GM12878 (cell line): ENCODE results near the gene S100A6. TPM values are rescaled to one million over a fixed set of nuclear protein-coding genes. Genes with fewer than 3 reads are reported as not detected.

ENCODE experiments used
- ATAC-seq: fragments of 200-7000 bp; cut with Tn5 transposase; 3 replicates; pipeline ENCODE4 v1.9.1; 2020; ENCODE audit warnings: mild to moderate bottlenecking, moderate library complexity
- BruUV-seq: library from RNA; stranded (reverse); fragments of 400-500 nt; replicated peaks from 2 replicates; lab custom pipeline; 2021; lab: Mats Ljungman, UMichigan
- CTCF ChIA-PET: fragments of 300-600 bp; sonication (Branson Sonifier 250); formaldehyde crosslinking; extraction: SDS; loops from one replicate; lab custom pipeline; 2021; ENCODE audit warnings: inconsistent platforms; lab: Yijun Ruan, JAX
- POLR2A ChIA-PET: fragments of 350-600 bp; formaldehyde crosslinking; extraction: SDS; loops from one replicate; lab custom pipeline; 2021; ENCODE audit warnings: inconsistent platforms; lab: Charles Lee
- RAD21 ChIA-PET: fragments of 300-600 bp; sonication (Branson Sonifier 250); formaldehyde crosslinking; loops from one replicate; lab custom pipeline; 2023; ENCODE audit warnings: antibody characterized with exemption; ENCODE audit not compliant: unreplicated experiment; lab: Charles Lee
- SMC1A ChIA-PET: fragments of 300-600 bp; sonication (Branson Sonifier 250); formaldehyde crosslinking; loops from one replicate; lab custom pipeline; 2023; ENCODE audit not compliant: unreplicated experiment, uncharacterized antibody; lab: Charles Lee
- DNase-seq: peaks from one replicate; pipeline ENCODE4 v3.0.0-alpha.2; 2011; ENCODE audit warnings: low read depth, low spot score
- FAIRE-seq: peaks from 3 replicates; lab custom pipeline; 2011; peaks lifted over from hg19 to GRCh38; lab: Jason Lieb, UNC
- H2AFZ ChIP-seq: 2 replicates; pipeline ENCODE4 v1.6.0; 2011; ENCODE audit warnings: low read depth, low read length, control low read depth; ENCODE audit not compliant: control insufficient read depth
- H3K27ac ChIP-seq: 2 replicates; pipeline ENCODE4 v1.5.1; 2011; ENCODE audit warnings: control low read depth; ENCODE audit not compliant: control insufficient read depth, insufficient read depth
- H3K27me3 ChIP-seq, 2 experiments: replicated peaks in 1 of 2; 2 replicates each; pipeline versions ENCODE4 v1.6.0 to v1.6.1; 2011; ENCODE audit warnings: low read length in 1 of 2; ENCODE audit not compliant: control insufficient read depth in 2 of 2, insufficient read depth in 2 of 2
- H3K36me3 ChIP-seq, 2 experiments: 2 replicates each; pipeline ENCODE4 v1.5.1; 2011; ENCODE audit warnings: low read length in 1 of 2; ENCODE audit not compliant: control insufficient read depth in 2 of 2, insufficient read depth in 2 of 2
- H3K4me1 ChIP-seq: 2 replicates; pipeline ENCODE4 v1.6.1; 2011; ENCODE audit warnings: mild to moderate bottlenecking, low read length, moderate library complexity, mixed read lengths; ENCODE audit not compliant: control insufficient read depth, insufficient read depth
- H3K4me2 ChIP-seq: 2 replicates; pipeline ENCODE4 v1.6.0; 2011; ENCODE audit warnings: control low read depth; ENCODE audit not compliant: control insufficient read depth, insufficient read depth
- H3K4me3 ChIP-seq: fragments of 200-600 bp; sonication (generic); 2 replicates; pipeline ENCODE4 v1.5.1; 2016
- H3K79me2 ChIP-seq: 2 replicates; pipeline ENCODE4 v1.6.0; 2011; ENCODE audit warnings: low read length; ENCODE audit not compliant: control insufficient read depth, insufficient read depth
- H3K9ac ChIP-seq: 2 replicates; pipeline ENCODE4 v1.8.0; 2011; ENCODE audit warnings: low read length, control low read depth, mixed read lengths; ENCODE audit not compliant: control insufficient read depth, insufficient read depth
- H3K9me3 ChIP-seq: replicated peaks from 3 replicates; pipeline ENCODE4 v1.5.1; 2011; ENCODE audit warnings: mild to moderate bottlenecking, low read length; ENCODE audit not compliant: control insufficient read depth, insufficient read depth
- H4K20me1 ChIP-seq: 2 replicates; pipeline ENCODE4 v1.6.0; 2011; ENCODE audit not compliant: control insufficient read depth, insufficient read depth
- BHLHE40 ChIP-seq, 2 experiments: fragments of 450-650 bp in 1 of 2; IDR thresholded peaks; 2 replicates each; pipeline ENCODE4 v1.6.1; 2011 to 2017; ENCODE audit warnings: low read depth in 2 of 2, borderline replicate concordance in 1 of 2, improper control_type of control experiment in 1 of 2, low read length in 1 of 2, mild to moderate bottlenecking in 1 of 2
- GATAD2B ChIP-seq: fragments of 450-650 bp; conservative IDR thresholded peaks from 2 replicates; pipeline ENCODE4 v1.6.1; 2017; ENCODE audit warnings: low read depth, mild to moderate bottlenecking, moderate library complexity
- RCOR1 ChIP-seq: conservative IDR thresholded peaks from 2 replicates; pipeline ENCODE4 v1.6.1; 2012; ENCODE audit warnings: low read depth, low read length, improper control_type of control experiment
- SUPT20H ChIP-seq: IDR thresholded peaks from 2 replicates; pipeline ENCODE4 v1.6.1; 2011; ENCODE audit warnings: low read depth, mild to moderate bottlenecking, low read length, moderate library complexity, borderline replicate concordance; ENCODE audit not compliant: control insufficient read depth
- WGBS: methylation state at CpG from one replicate; pipeline ENCODE4 v1.1.6; 2016; ENCODE audit warnings: low lambda C conversion rate; ENCODE audit not compliant: insufficient replicate concordance, insufficient coverage; ENCODE audit errors: missing lambda C conversion rate; 5-methylcytosine and 5-hydroxymethylcytosine counted together
- in situ Hi-C: fragments of 300-500 bp; cut with MboI; formaldehyde crosslinking; loops from 9 replicates; pipeline ENCODE4 v1.14.3; 2018; ENCODE audit warnings: mixed read lengths
- intact Hi-C: fragments of 100-400 bp; cut with micrococcal nuclease; formaldehyde crosslinking; loops from one replicate; pipeline ENCODE4 v1.14.2; 2022; ENCODE audit not compliant: unreplicated experiment
- polyA plus RNA-seq, 11 experiments: library from polyadenylated mRNA; depleted of rRNA in 4 of 11; unstranded in 6 of 11; stranded (reverse) in 5 of 11; fragments of >200 nt; fragmentation: Nextera tagmentation in 4 of 11; fragmentation: Illumina TruSeq in 1 of 11; extraction: Ambion mirVana in 4 of 11; extraction: Trizol in 1 of 11; gene quantifications; 1 replicate in 1 of 11; 2 replicates in 10 of 11; pipeline versions ENCODE4 v1.2.1 to v1.2.3, GENCODE V29; 2011 to 2016; ENCODE audit warnings: inconsistent platforms in 2 of 11, missing spikeins in 2 of 11, low read depth in 1 of 11
- total RNA-seq, 4 experiments: library from RNA; depleted of rRNA in 3 of 4; stranded (reverse); fragments of >200 nt in 3 of 4; fragmentation: Illumina TruSeq in 1 of 4; extraction: Trizol in 1 of 4; gene quantifications; 2 replicates each; pipeline versions ENCODE4 v1.2.1 to v1.2.3, GENCODE V29; 2013 to 2021
- TF ChIP-seq, protein P1 (sequence below): IDR thresholded peaks from 2 replicates; pipeline ENCODE4 v1.6.1; 2012; ENCODE audit warnings: low read depth, low read length, improper control_type of control experiment
- TF ChIP-seq, protein P2 (sequence below): fragments of 450-650 bp; IDR thresholded peaks from 2 replicates; pipeline ENCODE4 v1.6.1; 2016; ENCODE audit warnings: mild to moderate bottlenecking
- TF ChIP-seq, protein P3 (sequence below): fragments of 450-650 bp; formaldehyde crosslinking; IDR thresholded peaks from 2 replicates; pipeline ENCODE4 v1.5.0; 2022; ENCODE audit warnings: mild to moderate bottlenecking, missing genetic modification characterization
- TF ChIP-seq, protein P4 (sequence below): fragments of 450-650 bp; IDR thresholded peaks from 2 replicates; pipeline ENCODE4 v1.6.1; 2017; ENCODE audit warnings: mild to moderate bottlenecking, moderate library complexity

Gene S100A6
- total and polyA plus RNA-seq, 10 of the 15 experiments (the other 5 are each of a cell fraction or from before 2014, with no cell fraction given) = 7.2 to 121 (median 45.7) TPM

DNA sequence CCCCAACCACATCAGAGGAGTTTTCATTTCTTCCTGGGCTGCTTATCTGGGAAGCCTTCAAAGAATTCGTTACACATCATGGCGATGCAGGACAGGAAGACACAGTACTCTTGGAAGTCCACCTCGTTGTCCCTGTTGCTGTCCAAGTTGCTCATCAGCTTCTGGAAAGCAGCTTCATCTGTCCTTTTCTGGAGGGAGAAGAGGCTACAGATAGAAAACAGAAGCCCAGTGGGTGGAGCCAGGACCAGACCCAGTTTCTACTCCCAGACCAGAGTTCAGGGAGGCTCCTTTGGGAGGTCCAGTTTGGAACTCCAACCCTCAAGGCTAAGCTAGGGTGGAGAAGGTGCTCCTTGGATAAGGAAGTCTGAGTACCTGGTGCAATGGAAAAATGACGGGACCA lies 7.9 kb upstream of the S100A6 start (continued):
- TF ChIP-seq, protein P1, sequence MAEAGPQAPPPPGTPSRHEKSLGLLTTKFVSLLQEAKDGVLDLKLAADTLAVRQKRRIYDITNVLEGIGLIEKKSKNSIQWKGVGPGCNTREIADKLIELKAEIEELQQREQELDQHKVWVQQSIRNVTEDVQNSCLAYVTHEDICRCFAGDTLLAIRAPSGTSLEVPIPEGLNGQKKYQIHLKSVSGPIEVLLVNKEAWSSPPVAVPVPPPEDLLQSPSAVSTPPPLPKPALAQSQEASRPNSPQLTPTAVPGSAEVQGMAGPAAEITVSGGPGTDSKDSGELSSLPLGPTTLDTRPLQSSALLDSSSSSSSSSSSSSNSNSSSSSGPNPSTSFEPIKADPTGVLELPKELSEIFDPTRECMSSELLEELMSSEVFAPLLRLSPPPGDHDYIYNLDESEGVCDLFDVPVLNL = no peak

DNA sequence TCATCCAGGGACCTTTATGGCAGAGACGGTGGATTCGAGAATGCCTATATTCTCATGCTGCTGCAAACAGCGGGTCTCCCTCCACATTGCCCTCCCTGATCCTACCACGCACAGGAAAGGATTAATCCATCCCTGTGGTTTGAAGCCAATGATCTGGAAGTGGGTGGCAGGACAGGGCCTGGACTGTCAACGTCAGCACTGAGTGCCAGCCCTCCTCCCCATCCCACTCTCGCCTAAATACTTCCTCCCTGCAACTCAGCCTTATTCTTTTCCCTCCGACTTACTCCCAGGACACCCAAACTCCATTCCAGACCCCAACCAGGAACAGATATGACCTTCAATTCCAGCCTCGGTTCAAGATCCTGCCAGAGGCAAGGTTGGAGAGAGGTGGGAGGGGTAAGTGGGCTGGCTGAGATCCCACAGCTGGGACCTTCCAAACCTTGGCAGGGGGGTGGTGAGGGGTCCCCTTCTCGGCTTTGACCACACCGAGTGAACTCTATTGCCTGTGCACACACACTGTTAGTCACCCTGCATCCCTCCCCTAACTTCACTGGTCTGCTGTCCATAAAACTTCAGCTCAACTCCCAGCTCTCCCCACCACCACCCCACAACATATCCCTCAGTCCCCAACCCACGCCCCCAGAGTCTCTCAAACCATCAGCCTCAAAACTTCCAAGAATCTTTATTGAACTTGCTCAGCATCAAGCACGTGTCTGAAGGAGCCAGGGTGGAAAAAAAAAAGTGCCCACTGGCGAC lies 7.3 kb upstream of the S100A6 start:
- intact Hi-C loops = no loop called here

More for the DNA sequence above, 7.3 kb upstream of the S100A6 start:
- Histone ChIP-seq H4K20me1 (no peaks in the 10 kb centered on the region), H3K4me1 (peaks cover 25% of the 10 kb centered on the region), H3K27ac (no peak overlapping the region), H3K27me3 (no peaks in the 10 kb centered on the region), H3K4me3 (no peak overlapping the region), H3K79me2 (no peaks in the 10 kb centered on the region), H3K36me3 (no peaks in the 10 kb centered on the region), H3K9ac (no peak overlapping the region), H3K4me2 (no peak overlapping the region), H3K9me3 (no peaks in the 10 kb centered on the region), H2AFZ (no peak overlapping the region)
- in situ Hi-C loops = no loop called here
- ATAC-seq (no peak), DNase-seq (no peak), FAIRE-seq (no peak)
- WGBS = 37% methylated on average over 13 of the region's 13 CpGs
- CTCF ChIA-PET = interaction anchor here (0.5 to 4.3 kb wide), 5 partner anchors 9 to 86 kb away, joined by 3 to 46 read pairs (median 5); partner anchors contain the start of gene S100A6
- RAD21 ChIA-PET = interaction anchor here (0.8 to 3.5 kb wide), 2 partner anchors 8 to 133 kb away, joined by 3 to 38 read pairs; partner anchors contain the start of gene S100A6
- TF ChIP-seq GATAD2B = no peak
- TF ChIP-seq, protein P2, sequence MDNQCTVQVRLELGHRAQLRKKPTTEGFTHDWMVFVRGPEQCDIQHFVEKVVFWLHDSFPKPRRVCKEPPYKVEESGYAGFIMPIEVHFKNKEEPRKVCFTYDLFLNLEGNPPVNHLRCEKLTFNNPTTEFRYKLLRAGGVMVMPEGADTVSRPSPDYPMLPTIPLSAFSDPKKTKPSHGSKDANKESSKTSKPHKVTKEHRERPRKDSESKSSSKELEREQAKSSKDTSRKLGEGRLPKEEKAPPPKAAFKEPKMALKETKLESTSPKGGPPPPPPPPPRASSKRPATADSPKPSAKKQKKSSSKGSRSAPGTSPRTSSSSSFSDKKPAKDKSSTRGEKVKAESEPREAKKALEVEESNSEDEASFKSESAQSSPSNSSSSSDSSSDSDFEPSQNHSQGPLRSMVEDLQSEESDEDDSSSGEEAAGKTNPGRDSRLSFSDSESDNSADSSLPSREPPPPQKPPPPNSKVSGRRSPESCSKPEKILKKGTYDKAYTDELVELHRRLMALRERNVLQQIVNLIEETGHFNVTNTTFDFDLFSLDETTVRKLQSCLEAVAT = no peak
- no peak for TF ChIP-seq RCOR1
- TF ChIP-seq BHLHE40 (IDR thresholded peaks at IDR 0.05; ENCODE audit: borderline replicate concordance in 1 of 2, low read depth in 2 of 2, low read length in 1 of 2) = no peak
- TF ChIP-seq, protein P3, sequence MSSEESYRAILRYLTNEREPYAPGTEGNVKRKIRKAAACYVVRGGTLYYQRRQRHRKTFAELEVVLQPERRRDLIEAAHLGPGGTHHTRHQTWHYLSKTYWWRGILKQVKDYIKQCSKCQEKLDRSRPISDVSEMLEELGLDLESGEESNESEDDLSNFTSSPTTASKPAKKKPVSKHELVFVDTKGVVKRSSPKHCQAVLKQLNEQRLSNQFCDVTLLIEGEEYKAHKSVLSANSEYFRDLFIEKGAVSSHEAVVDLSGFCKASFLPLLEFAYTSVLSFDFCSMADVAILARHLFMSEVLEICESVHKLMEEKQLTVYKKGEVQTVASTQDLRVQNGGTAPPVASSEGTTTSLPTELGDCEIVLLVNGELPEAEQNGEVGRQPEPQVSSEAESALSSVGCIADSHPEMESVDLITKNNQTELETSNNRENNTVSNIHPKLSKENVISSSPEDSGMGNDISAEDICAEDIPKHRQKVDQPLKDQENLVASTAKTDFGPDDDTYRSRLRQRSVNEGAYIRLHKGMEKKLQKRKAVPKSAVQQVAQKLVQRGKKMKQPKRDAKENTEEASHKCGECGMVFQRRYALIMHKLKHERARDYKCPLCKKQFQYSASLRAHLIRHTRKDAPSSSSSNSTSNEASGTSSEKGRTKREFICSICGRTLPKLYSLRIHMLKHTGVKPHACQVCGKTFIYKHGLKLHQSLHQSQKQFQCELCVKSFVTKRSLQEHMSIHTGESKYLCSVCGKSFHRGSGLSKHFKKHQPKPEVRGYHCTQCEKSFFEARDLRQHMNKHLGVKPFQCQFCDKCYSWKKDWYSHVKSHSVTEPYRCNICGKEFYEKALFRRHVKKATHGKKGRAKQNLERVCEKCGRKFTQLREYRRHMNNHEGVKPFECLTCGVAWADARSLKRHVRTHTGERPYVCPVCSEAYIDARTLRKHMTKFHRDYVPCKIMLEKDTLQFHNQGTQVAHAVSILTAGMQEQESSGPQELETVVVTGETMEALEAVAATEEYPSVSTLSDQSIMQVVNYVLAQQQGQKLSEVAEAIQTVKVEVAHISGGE (CRISPR knock-in tag) = no peak
- no peak for TF ChIP-seq SUPT20H
- TF ChIP-seq, protein P4, sequence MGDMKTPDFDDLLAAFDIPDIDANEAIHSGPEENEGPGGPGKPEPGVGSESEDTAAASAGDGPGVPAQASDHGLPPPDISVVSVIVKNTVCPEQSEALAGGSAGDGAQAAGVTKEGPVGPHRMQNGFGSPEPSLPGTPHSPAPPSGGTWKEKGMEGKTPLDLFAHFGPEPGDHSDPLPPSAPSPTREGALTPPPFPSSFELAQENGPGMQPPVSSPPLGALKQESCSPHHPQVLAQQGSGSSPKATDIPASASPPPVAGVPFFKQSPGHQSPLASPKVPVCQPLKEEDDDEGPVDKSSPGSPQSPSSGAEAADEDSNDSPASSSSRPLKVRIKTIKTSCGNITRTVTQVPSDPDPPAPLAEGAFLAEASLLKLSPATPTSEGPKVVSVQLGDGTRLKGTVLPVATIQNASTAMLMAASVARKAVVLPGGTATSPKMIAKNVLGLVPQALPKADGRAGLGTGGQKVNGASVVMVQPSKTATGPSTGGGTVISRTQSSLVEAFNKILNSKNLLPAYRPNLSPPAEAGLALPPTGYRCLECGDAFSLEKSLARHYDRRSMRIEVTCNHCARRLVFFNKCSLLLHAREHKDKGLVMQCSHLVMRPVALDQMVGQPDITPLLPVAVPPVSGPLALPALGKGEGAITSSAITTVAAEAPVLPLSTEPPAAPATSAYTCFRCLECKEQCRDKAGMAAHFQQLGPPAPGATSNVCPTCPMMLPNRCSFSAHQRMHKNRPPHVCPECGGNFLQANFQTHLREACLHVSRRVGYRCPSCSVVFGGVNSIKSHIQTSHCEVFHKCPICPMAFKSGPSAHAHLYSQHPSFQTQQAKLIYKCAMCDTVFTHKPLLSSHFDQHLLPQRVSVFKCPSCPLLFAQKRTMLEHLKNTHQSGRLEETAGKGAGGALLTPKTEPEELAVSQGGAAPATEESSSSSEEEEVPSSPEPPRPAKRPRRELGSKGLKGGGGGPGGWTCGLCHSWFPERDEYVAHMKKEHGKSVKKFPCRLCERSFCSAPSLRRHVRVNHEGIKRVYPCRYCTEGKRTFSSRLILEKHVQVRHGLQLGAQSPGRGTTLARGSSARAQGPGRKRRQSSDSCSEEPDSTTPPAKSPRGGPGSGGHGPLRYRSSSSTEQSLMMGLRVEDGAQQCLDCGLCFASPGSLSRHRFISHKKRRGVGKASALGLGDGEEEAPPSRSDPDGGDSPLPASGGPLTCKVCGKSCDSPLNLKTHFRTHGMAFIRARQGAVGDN = no peak
- SMC1A ChIA-PET = interaction anchor here (0.6 to 3.4 kb wide), 2 partner anchors 25 to 444 kb away, joined by 3 to 13 read pairs; no protein-coding TSS in a partner anchor
- POLR2A ChIA-PET = interaction anchor here (3.5 to 4.1 kb wide), 2 partner anchors 8 to 22 kb away, joined by 29 to 34 read pairs; partner anchors contain the start of genes S100A2 and S100A6
- no TSS peak for BruUV-seq
